GM19468 (cell line): Measurements from ENCODE around the gene ACTN4.

Source experiments
- ATAC-seq: cut with Tn5 transposase; IDR thresholded peaks from one replicate; pipeline ENCODE4 v1.9.1; 2021; ENCODE audit warnings: mild to moderate bottlenecking, moderate library complexity, moderate number of reproducible peaks; ENCODE audit not compliant: unreplicated experiment; ENCODE audit errors: extremely low read depth

The ACTN4 gene

GRCh38 chr19:38706792-38707511 lies 59.5 kb downstream of the ACTN4 start:
- no peak for ATAC-seq

- no peak for ATAC-seq
Observed at GRCh38 chr19:38707512-38708114, 60.2 kb downstream of the ACTN4 start.

GRCh38 chr19:38708413-38709024 lies 61.1 kb downstream of the ACTN4 start:
- ATAC-seq: no peak

DNA sequence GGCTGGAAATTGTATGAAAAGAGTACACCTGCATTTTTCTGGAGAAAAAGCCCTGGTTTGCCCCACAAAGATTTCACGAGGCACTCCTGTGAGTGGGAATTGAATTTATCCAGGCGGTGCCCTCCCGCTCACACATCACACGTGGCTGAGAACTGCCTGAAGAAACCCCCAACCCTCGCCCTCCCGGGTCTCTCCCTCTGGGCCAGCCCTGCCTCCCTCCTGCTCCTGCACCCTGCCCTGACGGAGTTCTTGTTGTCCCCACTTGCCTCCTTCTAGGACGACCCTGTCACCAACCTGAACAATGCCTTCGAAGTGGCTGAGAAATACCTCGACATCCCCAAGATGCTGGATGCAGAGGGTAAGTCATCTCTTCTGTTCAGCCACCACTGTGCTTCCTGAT lies 61.7 kb downstream of the ACTN4 start:
- no peak for ATAC-seq

- ATAC-seq: no peak
Observed at GRCh38 chr19:38709671-38710415, 62.4 kb downstream of the ACTN4 start.

DNA sequence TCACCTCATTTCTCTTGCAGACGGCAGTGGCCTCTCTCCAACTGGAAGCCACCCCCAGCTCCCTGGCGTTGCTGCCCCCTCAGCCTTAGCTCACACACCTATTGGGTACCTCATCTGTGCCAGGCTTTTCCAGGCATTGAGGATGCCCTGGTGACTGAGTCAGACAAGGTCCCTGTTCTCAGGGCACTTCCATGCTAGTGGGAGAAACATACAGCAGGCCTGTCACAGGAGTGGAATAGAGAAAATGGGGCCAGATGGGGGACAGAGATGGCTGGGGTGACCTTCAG lies 62.9 kb downstream of the ACTN4 start:
- no peak for ATAC-seq

GRCh38 chr19:38710928-38711725 lies 63.7 kb downstream of the ACTN4 start:
- no peak for ATAC-seq

DNA sequence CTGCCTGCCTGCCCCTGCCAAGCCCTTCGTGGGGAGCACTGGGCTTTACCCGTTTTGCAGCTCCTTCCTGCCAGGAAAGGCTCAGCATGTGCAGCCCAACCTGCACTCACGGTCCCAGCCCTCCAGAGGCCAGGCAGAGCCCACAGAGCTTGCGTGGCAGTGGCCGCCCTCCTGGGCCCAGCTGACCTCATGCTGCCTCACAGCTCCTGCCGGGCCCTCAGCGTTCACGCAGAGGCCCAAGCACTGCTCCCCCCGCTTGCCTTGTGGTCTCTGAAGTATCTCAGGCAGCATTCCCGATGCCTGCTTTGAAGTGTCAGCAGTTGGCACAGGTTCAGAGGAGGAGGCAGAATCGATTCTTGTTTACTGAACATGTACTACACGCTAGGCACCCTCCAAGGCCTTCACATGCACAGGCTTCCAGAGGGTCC lies 64.3 kb downstream of the ACTN4 start:
- no peak for ATAC-seq

- no peak for ATAC-seq
Observed at GRCh38 chr19:38712161-38712748, 64.8 kb downstream of the ACTN4 start.

- no peak for ATAC-seq
Observed at GRCh38 chr19:38713227-38713649, 65.8 kb downstream of the ACTN4 start.

DNA sequence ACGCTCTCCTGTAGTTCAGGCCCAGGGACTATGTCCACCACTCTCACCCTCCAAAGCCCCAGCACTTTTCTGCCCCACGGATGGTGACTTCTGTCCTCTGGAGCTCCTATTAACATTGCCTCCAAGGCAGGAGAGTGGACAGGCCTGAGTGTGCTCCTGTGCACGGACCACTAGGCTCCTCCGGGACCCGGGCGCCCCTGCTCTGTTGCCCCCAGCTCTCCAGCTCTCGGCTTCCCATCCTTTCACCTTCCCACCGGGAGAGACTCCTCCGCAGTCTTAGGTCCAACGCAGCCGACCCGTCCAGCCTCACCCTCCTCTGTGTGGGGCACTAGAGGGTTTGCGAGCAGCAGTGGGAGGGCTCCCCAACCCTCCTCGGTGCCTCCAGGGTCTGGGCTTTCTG lies 66.4 kb downstream of the ACTN4 start:
- no peak for ATAC-seq

- ATAC-seq: no peak
Observed at GRCh38 chr19:38714354-38714778, 66.9 kb downstream of the ACTN4 start.

- no peak for ATAC-seq
Observed at GRCh38 chr19:38715555-38715954, 68.1 kb downstream of the ACTN4 start.

DNA sequence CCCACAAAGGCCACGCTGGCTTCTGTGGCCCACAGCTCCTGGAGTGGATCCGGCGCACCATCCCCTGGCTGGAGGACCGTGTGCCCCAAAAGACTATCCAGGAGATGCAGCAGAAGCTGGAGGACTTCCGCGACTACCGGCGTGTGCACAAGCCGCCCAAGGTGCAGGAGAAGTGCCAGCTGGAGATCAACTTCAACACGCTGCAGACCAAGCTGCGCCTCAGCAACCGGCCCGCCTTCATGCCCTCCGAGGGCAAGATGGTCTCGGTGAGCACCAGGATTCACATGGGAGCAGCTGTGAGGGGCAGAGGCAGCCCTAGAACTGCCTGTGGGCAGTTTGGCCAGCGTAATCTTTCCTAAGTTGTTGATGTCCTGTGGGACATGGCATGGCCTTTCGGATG lies 69.6 kb downstream of the ACTN4 start:
- ATAC-seq: no peak

GRCh38 chr19:38717855-38718254 lies 70.4 kb downstream of the ACTN4 start:
- ATAC-seq: no peak

DNA sequence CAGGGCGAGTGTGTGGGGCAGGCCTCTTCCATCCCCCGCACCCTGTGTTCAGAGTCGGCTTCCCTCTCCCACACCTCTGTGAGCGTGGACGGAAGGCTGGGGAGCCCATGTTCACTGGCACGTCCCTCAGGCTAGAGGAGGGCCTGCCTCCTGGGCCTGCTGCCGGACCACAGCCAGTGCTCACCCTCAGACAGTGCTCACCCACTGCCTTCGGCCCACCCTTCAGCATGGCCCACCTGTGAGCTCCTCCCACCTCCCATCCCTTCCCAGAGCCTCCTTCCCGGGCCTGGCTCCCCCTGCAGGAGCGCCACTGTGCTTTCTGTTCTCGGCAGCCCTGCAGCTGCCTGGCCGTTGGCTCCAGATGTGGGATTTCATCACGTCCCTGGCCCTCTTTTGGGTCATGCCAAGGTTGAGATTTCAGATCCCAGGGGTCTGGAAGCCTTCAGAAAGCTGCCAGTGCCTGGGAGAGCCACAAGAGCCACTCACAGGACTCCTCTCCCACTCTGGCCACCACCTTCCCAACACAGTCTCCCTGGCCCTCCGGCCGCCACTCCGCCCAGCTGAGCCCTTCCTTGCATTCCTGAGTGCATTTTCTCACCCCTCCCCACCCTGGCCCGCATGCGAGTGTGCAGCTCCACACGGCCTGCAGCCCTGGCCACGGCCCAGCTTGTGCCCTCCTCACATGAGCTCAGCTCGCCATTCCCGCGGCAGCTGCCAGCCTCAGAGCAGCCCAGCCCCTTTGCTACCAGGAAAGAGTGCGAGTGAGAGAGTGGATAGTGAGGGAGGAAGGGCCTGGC lies 71.5 kb downstream of the ACTN4 start:
- ATAC-seq: no peak

GRCh38 chr19:38719761-38720558 lies 72.5 kb downstream of the ACTN4 start:
- ATAC-seq: no peak

DNA sequence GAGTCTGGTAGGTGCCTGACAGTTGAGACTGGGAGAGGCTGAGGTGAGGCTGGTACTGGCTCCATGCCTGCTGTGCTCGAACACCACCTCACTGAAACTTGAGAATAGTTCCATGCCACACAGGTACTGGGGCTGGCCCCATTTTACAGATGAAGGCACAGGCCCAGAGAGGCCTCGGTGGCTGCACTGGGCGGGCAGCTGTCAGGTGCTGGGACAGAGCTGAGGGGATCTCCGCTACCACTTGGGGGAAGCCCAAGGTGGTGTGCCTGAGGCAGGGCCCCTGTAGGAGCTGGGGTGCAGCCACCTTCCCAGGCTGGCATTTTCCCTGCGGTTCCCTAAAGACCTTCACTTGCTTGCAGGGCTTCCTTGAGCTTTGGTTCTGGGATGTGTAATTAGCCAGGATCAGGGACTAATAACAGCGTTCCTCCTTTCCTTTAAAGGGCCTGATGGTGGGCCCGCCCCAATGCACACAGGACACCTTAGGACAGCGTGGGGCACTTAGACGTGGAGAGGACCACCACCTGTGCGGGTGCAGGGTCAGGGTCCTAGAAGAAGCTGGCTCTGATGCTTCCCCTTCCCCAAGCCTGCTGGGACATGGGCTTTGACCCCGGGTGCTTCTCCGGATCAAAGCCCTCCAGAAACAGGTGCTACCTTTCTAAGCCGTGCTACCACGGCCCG lies 73.2 kb downstream of the ACTN4 start:
- no peak for ATAC-seq
